ENCODE data around the gene PPFIA1. TPM values are rescaled to one million over a fixed set of nuclear protein-coding genes. Genes with fewer than 3 reads are reported as not detected.

The PPFIA1 gene
- total and polyA plus RNA-seq, 2 of the 13 experiments (the other 11 are each of a cell fraction or from before 2014, with no cell fraction given): 29.9 to 45.2 TPM

GRCh38 chr11:70399681-70400112, 129.2 kb downstream of the PPFIA1 start (continued):
- TF ChIP-seq ZBTB40 (IDR thresholded peaks at IDR 0.05): no peak
- no peak for TF ChIP-seq ZBTB40 (CRISPR knock-in tag; IDR thresholded peaks at IDR 0.05)
- no peak for TF ChIP-seq RCOR2 (CRISPR knock-in tag; IDR thresholded peaks at IDR 0.05)
- no peak for TF ChIP-seq SMAD9 (CRISPR knock-in tag; IDR thresholded peaks at IDR 0.05)
- TF ChIP-seq NFE2L2 (IDR thresholded peaks at IDR 0.05; ENCODE audit: low read length): no peak
- TF ChIP-seq, protein P1, sequence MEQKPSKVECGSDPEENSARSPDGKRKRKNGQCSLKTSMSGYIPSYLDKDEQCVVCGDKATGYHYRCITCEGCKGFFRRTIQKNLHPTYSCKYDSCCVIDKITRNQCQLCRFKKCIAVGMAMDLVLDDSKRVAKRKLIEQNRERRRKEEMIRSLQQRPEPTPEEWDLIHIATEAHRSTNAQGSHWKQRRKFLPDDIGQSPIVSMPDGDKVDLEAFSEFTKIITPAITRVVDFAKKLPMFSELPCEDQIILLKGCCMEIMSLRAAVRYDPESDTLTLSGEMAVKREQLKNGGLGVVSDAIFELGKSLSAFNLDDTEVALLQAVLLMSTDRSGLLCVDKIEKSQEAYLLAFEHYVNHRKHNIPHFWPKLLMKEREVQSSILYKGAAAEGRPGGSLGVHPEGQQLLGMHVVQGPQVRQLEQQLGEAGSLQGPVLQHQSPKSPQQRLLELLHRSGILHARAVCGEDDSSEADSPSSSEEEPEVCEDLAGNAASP (CRISPR knock-in tag; IDR thresholded peaks at IDR 0.05; ENCODE audit: borderline replicate concordance): peak; percentile 12; the same call in 1 of the 2 replicates
- TF ChIP-seq HOXA3 (CRISPR knock-in tag; IDR thresholded peaks at IDR 0.05): peak; percentile 12; the same call in 1 of the 2 replicates
- TF ChIP-seq NFE2L1 (CRISPR knock-in tag; IDR thresholded peaks at IDR 0.05; ENCODE audit: borderline replicate concordance): no peak
- TF ChIP-seq PAF1 (CRISPR knock-in tag; IDR thresholded peaks at IDR 0.05): no peak
- TF ChIP-seq EEA1 (CRISPR knock-in tag; IDR thresholded peaks at IDR 0.05; ENCODE audit: borderline replicate concordance): no peak
- no peak for TF ChIP-seq ZNF496 (CRISPR knock-in tag; IDR thresholded peaks at IDR 0.05; ENCODE audit: insufficient replicate concordance)
- no peak for TF ChIP-seq KLF9 (CRISPR knock-in tag; IDR thresholded peaks at IDR 0.05; ENCODE audit: low read depth)
- TF ChIP-seq, protein P2, sequence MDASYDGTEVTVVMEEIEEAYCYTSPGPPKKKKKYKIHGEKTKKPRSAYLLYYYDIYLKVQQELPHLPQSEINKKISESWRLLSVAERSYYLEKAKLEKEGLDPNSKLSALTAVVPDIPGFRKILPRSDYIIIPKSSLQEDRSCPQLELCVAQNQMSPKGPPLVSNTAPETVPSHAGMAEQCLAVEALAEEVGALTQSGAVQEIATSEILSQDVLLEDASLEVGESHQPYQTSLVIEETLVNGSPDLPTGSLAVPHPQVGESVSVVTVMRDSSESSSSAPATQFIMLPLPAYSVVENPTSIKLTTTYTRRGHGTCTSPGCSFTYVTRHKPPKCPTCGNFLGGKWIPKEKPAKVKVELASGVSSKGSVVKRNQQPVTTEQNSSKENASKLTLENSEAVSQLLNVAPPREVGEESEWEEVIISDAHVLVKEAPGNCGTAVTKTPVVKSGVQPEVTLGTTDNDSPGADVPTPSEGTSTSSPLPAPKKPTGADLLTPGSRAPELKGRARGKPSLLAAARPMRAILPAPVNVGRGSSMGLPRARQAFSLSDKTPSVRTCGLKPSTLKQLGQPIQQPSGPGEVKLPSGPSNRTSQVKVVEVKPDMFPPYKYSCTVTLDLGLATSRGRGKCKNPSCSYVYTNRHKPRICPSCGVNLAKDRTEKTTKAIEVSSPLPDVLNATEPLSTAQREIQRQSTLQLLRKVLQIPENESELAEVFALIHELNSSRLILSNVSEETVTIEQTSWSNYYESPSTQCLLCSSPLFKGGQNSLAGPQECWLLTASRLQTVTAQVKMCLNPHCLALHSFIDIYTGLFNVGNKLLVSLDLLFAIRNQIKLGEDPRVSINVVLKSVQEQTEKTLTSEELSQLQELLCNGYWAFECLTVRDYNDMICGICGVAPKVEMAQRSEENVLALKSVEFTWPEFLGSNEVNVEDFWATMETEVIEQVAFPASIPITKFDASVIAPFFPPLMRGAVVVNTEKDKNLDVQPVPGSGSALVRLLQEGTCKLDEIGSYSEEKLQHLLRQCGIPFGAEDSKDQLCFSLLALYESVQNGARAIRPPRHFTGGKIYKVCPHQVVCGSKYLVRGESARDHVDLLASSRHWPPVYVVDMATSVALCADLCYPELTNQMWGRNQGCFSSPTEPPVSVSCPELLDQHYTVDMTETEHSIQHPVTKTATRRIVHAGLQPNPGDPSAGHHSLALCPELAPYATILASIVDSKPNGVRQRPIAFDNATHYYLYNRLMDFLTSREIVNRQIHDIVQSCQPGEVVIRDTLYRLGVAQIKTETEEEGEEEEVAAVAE (CRISPR knock-in tag; IDR thresholded peaks at IDR 0.05; ENCODE audit: borderline replicate concordance): peak; percentile 49; the same call in 1 of the 2 replicates

Data from HepG2 (cell line).